WTC11 (cell line): ENCODE data around the gene MAST4.

Experiments used
- ATF1 ChIP-seq: sonication (generic); formaldehyde crosslinking; IDR thresholded peaks from 2 replicates; pipeline ENCODE4 v1.8.1; 2023; ENCODE audit warnings: mild to moderate bottlenecking, moderate library complexity, missing genetic modification reagents
- ATF2 ChIP-seq: sonication (generic); formaldehyde crosslinking; IDR thresholded peaks from 2 replicates; pipeline ENCODE4 v1.8.1; 2022; ENCODE audit warnings: low read depth, missing genetic modification reagents, borderline replicate concordance
- CREM ChIP-seq: sonication (generic); formaldehyde crosslinking; IDR thresholded peaks from 2 replicates; pipeline ENCODE4 v1.8.1; 2022; ENCODE audit warnings: mild to moderate bottlenecking, missing genetic modification reagents, moderate library complexity
- CTCF ChIP-seq: fragments of 200-600 bp; IDR thresholded peaks from 2 replicates; pipeline ENCODE4 v1.8.0; 2022; ENCODE audit warnings: antibody characterized with exemption
- ESRRA ChIP-seq: sonication (generic); formaldehyde crosslinking; IDR thresholded peaks from 2 replicates; pipeline ENCODE4 v1.8.1; 2022; ENCODE audit warnings: mild to moderate bottlenecking, missing genetic modification reagents, borderline replicate concordance
- ETV6 ChIP-seq: sonication (generic); formaldehyde crosslinking; IDR thresholded peaks from 2 replicates; pipeline ENCODE4 v1.8.1; 2022; ENCODE audit warnings: mild to moderate bottlenecking, missing genetic modification reagents
- FOXJ3 ChIP-seq: sonication (generic); formaldehyde crosslinking; IDR thresholded peaks from 2 replicates; pipeline ENCODE4 v1.9.0; 2021; ENCODE audit warnings: missing genetic modification reagents, mild to moderate bottlenecking, borderline replicate concordance
- MAX ChIP-seq: sonication (generic); formaldehyde crosslinking; IDR thresholded peaks from 2 replicates; pipeline ENCODE4 v1.8.0; 2022; ENCODE audit warnings: mild to moderate bottlenecking, missing genetic modification reagents
- RELA ChIP-seq: sonication (generic); formaldehyde crosslinking; IDR thresholded peaks from 2 replicates; pipeline ENCODE4 v1.8.1; 2022; ENCODE audit warnings: missing genetic modification reagents, mild to moderate bottlenecking, borderline replicate concordance
- SP1 ChIP-seq: sonication (generic); formaldehyde crosslinking; conservative IDR thresholded peaks from 2 replicates; pipeline ENCODE4 v1.8.1; 2022; ENCODE audit warnings: missing genetic modification reagents
- TCF7 ChIP-seq: sonication (generic); formaldehyde crosslinking; IDR thresholded peaks from 2 replicates; pipeline ENCODE4 v1.8.0; 2022; ENCODE audit warnings: mild to moderate bottlenecking, low read depth, missing genetic modification reagents, moderate library complexity
- USF2 ChIP-seq: sonication (generic); formaldehyde crosslinking; IDR thresholded peaks from 2 replicates; pipeline ENCODE4 v1.8.1; 2023; ENCODE audit warnings: mild to moderate bottlenecking, missing genetic modification reagents, moderate library complexity
- ZNF219 ChIP-seq: sonication (generic); formaldehyde crosslinking; IDR thresholded peaks from 2 replicates; pipeline ENCODE4 v1.8.0; 2023; ENCODE audit warnings: missing genetic modification reagents, mild to moderate bottlenecking, borderline replicate concordance
- ZNF423 ChIP-seq: fragments of 250-450 bp; sonication (Bioruptor Pico); IDR thresholded peaks from 2 replicates; pipeline ENCODE4 v2.1.2; 2022; ENCODE audit warnings: mild to moderate bottlenecking, moderate library complexity

- no peak for TF ChIP-seq SP1 (CRISPR knock-in tag)
- no peak for TF ChIP-seq MAX
- TF ChIP-seq CTCF, result no peak
- no peak for TF ChIP-seq ZNF219
- no peak for TF ChIP-seq USF2 (CRISPR knock-in tag)
- no peak for TF ChIP-seq RELA (CRISPR knock-in tag)
- TF ChIP-seq ETV6 (CRISPR knock-in tag), result no peak
- TF ChIP-seq ZNF423, result no peak
- TF ChIP-seq ATF1 (CRISPR knock-in tag), result no peak
- no peak for TF ChIP-seq ATF2 (CRISPR knock-in tag)
- no peak for TF ChIP-seq FOXJ3 (CRISPR knock-in tag)
- TF ChIP-seq TCF7 (CRISPR knock-in tag), result no peak
- TF ChIP-seq ESRRA (CRISPR knock-in tag), result no peak
- TF ChIP-seq CREM (CRISPR knock-in tag), result no peak
Measured at GRCh38 chr5:66793049-66793448, 196.9 kb downstream of the MAST4 start.
